HS-27A (cell line): ENCODE data around the gene MRPL43.
A peak's percentile ranks its signal among the peaks of the same experiment; 100 is the strongest.

ENCODE experiments used
- DNase-seq: peaks from one replicate; pipeline ENCODE4 v3.0.0-alpha.2; 2012; ENCODE audit warnings: low read depth, missing footprints

MRPL43 gene

DNA sequence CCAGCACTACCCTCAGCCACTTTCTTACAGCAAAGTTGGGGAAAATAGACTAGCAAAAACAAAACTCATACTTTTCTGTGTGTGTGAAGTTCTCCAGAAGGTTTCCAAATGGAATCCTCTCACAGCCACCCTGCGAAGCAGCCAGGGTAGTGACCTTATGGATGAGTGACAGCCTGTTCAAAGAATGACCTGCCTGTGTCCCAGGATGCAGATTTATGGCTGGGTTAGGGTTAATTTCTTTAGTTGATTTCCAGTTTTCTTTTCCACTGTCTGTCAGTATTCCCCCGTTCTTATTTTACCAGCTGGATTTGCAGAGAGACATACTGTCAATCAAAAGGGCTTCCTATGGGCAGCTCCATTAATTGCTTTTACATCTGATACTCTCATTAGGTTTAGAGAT, 20.4 kb downstream of the MRPL43 start:
- no peak for DNase-seq

DNA sequence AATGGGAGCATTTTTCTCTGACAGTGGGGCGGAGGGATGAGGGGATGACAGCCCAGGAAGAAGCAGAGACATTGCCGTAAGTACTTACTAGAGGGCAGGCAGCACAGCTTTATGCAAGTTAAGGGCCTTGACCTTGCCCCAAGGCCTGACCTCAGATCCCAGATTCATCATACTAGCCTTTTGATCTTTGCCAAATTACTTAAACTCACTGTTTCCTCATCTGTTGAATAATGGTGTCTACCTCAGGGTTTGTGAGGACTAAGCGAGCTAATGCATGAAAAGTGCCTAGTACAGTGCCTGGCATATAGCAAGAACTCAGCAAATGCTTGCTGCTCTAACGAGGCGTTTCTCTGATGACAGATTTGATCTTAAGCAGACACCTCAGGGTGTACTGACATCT, 21.5 kb downstream of the MRPL43 start:
- no peak for DNase-seq

GRCh38 chr10:100963826-100964225, 23.5 kb downstream of the MRPL43 start:
- no peak for DNase-seq

- no peak for DNase-seq
Observed at GRCh38 chr10:100962351-100963080, 24.8 kb downstream of the MRPL43 start.

DNA sequence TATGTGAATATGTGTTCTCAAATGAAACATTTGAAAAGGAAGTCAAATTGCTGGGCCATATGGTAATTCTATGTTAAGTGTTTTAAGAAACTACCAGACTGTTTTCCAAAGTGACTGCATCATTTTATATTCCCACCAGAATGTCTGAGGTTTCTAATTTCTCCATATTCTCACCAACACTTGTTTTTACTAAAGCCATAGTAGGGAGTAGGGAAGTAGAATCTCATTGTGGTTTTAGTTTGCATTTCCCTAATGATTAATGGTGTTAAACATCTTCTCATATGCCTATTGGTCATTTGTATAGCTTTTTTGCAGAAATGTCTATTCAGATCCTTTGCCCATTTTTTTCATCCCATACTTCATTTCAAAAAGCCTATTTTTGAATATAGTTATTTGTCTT, 27.0 kb downstream of the MRPL43 start:
- DNase-seq: no peak

DNA sequence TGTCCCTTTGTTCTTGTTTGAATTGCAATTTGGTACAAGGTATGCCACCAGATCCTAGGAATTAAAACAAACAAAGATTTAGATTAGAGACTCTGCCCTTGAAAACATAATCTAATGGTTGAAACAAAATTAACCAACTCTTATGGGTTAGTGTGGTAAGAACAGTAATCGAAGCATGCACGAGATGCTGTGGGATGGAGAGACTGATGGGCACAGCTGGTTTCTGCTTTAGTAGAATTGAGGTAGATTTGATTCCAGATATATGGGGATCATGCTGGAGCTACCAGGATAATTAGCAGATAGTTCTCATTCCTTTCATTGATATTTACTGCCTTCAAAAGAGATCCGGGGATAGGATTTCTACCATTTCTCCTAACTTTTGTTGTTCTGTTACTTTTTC, 38.4 kb downstream of the MRPL43 start:
- DNase-seq: no peak

DNA sequence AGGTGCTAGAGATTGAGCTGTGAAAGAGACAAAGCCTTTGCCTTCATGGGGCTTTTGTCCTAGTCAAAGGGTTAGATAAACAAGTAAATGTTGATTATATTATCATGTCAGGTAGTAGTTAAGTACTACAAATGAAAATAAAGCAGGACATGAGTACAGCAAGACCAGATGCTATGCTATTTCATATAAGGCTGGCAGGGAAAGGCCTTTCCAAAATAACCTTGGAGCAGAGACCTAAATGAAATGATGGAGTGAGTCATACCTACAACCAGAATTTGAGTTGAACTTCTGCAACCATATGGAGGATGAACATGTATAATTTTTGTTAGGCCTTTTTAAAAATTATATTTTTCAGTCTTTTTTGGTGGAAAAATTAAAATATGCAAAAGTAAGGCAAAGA, 41.5 kb downstream of the MRPL43 start:
- DNase-seq: no peak

- DNase-seq: no peak
Observed at GRCh38 chr10:100943508-100943907, 43.8 kb downstream of the MRPL43 start.

DNA sequence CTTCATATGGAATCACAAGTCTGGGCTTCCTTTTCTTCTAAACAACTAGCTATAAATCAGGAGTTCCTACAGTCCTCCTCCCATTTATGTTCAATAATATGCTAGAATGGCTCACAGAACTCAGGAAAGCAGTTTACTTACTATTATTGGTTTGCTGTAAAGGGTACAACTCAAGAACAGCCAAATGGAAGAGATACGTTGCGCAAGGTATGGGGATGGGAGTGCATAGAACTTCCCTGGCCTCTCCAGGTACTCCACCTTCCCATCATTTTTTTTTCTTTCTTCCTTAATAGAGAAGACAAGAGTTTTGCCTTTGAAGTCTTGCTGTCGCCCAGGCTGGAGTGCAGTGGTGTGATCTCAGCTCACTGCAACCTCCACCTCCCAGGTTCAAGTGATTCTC, 45.1 kb downstream of the MRPL43 start:
- DNase-seq: no peak

DNA sequence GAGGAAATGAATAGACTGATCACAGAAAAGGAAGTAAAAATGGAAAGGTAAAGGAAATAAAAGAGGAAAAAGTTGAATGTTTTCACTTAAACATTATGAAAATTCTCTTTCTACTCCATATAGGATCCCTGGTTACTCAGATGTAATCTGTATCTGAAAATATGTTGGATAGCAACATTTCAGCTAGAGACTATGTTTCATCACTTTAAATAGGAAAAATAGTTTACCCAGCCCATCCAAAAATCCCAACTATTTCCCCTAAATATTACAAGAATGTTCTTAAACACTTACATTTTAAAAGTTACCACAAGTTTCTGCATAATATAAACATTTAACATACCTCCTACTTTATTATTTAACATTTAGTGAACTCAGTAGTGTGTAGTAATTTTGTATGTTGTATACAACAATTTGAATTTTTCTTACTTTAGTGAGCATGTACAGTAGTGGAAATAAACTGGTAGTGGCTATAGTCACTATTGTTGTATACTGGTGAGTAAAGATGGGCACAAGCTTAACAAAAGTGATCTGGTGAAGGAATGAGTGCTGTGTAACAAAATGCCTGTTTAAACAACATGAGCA, 47.4 kb downstream of the MRPL43 start:
- peak; percentile 7 for DNase-seq
